ENCODE results near the gene SPTBN4.

The SPTBN4 gene

DNA sequence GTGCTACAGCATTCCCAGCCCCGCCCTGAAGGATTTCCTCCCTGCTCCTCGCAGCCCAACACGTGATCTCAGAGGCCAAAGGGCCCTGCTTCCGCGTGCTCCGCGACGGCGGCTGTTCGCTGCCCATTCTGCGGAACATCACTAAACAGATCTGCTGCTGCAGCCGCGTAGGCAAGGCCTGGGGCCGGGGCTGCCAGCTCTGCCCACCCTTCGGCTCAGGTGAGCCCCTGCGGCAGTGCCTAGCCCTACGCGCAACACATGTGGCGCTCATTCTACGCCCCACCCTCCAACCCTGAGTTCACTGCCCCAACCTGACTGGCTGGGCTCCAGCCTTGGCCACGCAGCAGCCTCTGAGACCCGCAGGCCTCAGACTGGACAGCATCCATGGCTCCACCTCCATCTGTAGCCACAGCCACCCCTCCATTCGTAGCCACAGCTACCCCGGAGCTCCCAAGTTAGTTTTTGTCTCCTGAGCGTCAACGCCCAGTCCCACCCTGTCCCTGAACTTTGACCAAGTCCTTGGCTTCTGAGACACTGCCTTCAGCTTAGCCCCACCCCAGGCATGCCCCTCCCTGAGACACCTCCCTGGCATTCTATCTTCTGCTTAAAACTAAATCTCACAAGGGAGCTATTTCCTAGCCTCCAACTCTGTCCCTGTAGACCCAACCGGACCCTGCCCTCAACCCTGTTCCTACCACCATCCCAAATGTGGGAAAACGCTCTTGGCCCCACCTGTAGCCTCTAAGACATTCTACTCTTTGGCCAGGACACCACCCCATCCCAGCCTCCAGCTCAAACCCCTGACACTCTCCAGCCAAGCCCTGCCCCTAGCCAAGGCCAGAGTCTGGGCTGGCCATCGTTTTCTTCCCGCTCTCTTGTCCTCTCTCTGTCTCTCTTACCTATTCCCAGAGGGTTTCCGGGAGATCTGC is 140.8 kb downstream of the SPTBN4 start:
- FAIRE-seq = no peak

DNA sequence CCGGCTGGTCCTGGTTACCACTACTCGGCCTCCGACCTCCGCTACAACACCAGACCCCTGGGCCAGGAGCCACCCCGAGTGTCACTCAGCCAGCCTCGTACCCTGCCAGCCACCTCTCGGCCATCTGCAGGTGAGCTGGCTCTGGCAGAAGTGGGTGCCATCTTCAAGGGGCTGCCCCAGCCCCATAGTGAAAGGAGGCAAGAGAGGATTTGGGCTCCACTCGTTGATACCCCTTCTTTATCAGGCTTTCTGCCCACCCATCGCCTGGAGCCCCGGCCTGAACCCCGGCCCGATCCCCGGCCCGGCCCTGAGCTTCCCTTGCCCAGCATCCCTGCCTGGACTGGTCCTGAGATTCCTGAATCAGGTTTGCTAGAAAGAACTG is 141.4 kb downstream of the SPTBN4 start:
- FAIRE-seq = no peak

DNA sequence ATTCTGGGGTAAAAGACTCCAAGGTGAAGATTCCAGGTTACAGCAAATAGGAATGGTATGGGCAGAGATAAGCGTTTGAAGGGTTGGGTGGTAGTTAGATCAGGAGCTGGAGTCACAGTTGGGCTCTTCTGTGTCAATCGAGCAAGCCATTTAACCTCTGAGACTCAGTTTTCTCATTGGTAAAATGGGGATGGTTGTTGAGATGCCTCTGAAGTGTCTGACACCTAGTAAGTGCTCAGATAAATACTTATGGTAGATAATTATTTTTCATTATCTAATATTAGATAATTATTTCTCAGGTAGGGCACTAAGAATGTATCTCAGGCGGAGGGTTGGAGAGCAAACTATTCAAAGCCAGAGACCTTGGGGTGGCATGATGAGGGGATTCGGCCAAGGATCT is 142.2 kb downstream of the SPTBN4 start:
- FAIRE-seq = no peak

- FAIRE-seq = no peak
These were observed 143.0 kb downstream of the SPTBN4 start for GRCh38 chr19:40609561-40610395.

DNA sequence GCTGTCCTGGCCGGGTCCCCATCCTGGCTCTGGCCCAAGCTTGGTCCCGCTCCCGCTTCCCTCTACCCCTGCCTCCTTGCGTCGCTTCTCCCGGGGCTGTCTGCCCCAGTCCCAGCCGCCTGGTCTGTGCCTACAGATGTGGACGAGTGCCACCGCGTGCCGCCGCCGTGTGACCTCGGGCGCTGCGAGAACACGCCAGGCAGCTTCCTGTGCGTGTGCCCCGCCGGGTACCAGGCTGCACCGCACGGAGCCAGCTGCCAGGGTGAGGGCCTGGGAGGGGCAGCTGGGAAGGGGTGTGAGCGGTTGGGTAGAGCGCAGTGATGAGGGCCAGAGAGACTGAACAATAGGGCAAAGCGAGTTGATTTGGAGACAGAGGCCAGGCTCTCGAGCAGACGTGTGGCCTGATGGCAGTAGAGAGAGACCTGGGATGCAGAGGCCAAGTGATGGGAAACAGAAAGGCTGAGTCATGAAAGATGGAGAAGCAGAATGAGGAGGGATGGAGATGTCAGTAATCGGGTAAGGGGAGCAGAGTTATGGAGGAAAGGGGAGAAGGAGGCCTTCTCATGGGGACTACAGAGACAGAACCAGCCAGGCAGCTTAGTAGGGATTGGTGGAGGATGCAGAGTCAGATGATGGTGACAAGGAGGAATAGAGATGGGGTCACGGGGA is 143.7 kb downstream of the SPTBN4 start:
- no peak for FAIRE-seq

GRCh38 chr19:40611096-40611495 is 144.3 kb downstream of the SPTBN4 start:
- no peak for FAIRE-seq

GRCh38 chr19:40611900-40612698 is 145.3 kb downstream of the SPTBN4 start:
- FAIRE-seq = no peak

DNA sequence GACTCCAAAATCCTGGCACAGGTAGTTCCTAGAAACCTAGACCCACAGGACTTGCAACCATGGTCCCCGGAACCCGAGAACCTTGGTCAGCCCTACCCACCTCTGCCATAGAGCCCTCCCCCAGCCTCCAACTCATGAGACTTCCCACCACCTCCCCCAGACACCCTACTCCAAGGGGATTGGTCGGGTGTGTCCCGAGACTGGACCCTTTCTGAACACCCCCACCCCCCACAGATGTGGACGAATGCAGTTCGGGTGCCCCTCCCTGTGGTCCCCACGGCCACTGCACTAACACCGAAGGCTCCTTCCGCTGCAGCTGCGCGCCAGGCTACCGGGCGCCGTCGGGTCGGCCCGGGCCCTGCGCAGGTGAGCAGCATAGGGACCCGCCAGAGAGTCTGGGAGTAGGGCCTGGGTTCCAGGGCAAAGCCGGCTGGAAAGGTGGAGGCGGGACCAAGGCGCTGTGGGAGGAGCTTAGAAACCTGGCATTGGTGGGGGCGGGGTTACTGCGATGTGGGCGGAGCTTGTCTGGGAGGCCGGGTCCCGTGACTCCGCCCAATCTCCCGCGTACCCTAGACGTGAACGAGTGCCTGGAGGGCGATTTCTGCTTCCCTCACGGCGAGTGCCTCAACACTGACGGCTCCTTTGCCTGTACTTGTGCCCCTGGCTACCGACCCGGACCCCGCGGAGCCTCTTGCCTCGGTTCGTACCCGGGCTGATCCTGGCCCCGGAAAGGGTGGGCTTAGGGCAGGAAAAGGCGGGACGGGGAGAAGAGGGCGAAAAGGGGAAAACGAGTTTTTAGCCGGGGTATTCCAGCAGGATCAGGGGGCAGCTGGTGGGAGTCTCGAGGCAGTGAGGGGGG is 146.3 kb downstream of the SPTBN4 start:
- no peak for FAIRE-seq

- no peak for FAIRE-seq
These were observed 147.2 kb downstream of the SPTBN4 start for GRCh38 chr19:40613690-40614621.

- no peak for FAIRE-seq
These were observed 148.0 kb downstream of the SPTBN4 start for GRCh38 chr19:40614622-40615411.

DNA sequence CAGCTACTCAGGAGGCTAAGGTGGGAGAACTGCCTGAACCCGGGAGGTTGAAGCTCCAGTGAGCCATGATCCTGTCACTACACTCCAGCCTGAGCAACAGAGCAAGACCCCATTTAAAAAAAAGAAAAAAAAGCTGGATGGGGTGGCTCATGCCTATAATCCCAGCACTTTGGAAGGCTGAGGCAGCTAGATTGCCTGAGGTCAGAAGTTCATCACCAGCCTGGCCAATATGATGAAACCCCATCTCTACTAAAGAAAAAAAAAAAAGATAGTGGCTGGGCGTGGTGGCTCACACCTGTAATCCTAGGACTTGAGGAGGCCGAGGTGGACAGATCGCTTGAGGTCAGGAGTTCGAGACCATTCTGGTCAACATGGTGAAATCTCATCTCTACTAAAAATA is 149.4 kb downstream of the SPTBN4 start:
- no peak for FAIRE-seq

DNA sequence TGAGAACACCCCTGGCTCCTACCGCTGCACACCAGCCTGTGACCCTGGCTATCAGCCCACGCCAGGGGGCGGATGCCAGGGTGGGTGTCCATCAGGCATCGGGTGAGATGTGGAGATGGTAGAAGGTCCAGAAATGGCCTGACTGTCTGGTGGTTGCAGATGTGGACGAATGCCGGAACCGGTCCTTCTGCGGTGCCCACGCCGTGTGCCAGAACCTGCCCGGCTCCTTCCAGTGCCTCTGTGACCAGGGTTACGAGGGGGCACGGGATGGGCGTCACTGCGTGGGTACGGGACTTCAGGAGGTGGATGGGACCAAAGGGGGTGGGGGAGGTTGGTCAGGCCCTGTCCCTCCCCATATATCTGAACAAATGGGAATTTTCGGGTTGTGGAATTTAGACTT is 150.1 kb downstream of the SPTBN4 start:
- FAIRE-seq = no peak

GRCh38 chr19:40617961-40618360 is 151.2 kb downstream of the SPTBN4 start:
- FAIRE-seq = no peak

- no peak for FAIRE-seq
These were observed 152.7 kb downstream of the SPTBN4 start for GRCh38 chr19:40619333-40620160.

GRCh38 chr19:40620161-40620485 is 153.3 kb downstream of the SPTBN4 start:
- FAIRE-seq = no peak

DNA sequence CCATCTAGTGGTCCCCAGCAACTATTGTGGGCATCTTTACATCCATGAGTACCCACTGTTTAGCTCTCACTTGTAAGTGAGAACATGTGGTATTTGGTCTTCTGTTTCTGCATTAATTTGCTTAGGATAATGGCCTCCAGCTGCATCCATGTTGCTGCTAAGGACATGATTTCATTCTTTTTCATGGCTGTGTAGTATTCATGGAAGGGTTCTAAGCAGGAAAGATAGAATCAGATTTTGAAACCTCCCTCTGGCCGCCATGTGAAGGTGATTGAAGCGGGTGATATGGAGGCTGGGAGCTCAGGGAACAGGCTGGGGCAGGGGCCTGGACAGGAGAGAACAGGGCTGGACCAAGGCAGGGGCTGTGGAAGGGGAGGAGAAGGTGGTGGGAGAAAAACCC is 154.5 kb downstream of the SPTBN4 start:
- no peak for FAIRE-seq

GRCh38 chr19:40621966-40622772 is 155.4 kb downstream of the SPTBN4 start:
- FAIRE-seq = no peak

DNA sequence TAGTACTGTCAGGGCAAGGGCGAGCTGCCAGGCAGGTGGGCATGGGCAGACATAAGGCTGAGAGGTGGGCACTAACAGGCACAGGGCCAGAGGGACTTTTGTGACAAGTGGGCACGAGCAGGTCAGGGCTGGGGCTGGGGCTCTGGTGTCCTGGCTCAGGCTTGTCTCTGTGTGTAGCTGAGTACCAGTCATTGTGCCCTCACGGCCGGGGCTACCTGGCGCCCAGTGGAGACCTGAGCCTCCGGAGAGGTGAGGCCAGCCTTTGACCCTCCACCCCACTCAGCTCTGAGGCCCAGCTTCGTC is 155.9 kb downstream of the SPTBN4 start:
- FAIRE-seq = no peak

Measured in TTC549 (cell line).